NCI-H146 treated with DMSO at 0.1 percent for 48 hours (cell line): Measurements from ENCODE around the gene SEMA4F.
A peak's percentile ranks its signal among the peaks of the same experiment; 100 is the strongest.
"Not testable (repeated sequence)": the region's sequence is repeated elsewhere in the genome, so short reads cannot be mapped to it uniquely, and the experiment has no call there.

Experiments
- DNase-seq: peaks from one replicate; lab custom pipeline; 2025; ENCODE audit not compliant: unreplicated experiment; lab: John Stamatoyannopoulos, UW

SEMA4F gene

DNA sequence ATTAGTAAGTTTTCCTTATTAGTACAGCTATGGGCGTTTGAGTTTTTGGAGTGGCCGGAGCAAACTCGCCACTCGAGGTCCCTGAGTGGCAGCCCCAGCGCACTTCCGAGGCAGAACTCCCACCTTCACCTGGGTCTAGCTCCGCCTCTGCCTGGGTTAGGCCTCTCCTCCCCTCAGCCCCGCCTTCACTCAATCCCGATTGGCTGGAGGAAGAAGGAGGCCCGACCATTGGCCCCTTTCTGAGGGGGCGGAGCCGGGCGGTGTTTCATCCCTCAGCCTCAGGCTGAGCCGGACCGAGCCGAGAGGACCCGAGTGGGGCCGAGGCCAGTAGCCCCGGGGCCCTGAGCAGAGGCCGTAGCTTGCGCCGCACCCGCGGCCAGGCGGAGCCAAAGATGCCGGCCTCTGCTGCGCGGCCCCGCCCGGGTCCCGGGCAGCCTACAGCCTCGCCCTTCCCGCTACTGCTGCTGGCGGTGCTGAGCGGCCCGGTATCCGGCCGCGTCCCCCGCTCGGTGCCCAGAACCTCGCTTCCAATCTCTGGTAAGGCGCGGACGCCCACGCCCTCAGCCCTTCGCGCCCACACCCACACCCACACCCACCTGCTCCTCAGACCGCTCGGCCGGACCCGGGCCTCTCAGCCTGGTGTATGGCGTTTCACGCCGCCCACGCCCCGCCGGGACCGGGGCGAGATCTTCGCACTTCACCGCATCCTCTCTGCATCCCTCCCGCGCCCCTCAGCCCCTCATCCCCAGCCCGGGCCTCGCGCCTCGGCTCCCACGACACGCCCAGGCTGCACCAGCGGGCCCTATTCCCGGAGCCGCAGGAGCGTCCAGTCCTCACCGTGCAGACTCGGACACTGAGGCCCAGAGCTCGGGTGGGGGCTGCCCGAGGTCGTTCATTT, at the start of gene SEMA4F:
TSS of gene SEMA4F (plus strand) at position 263 of the 898 bp plus-strand sequence. CDS start at position 393, 130 bp downstream.
- DNase-seq: peak; percentile 97

- no peak for DNase-seq
These were observed 47.1 kb upstream of the SEMA4F start for GRCh38 chr2:74606927-74607326.

DNA sequence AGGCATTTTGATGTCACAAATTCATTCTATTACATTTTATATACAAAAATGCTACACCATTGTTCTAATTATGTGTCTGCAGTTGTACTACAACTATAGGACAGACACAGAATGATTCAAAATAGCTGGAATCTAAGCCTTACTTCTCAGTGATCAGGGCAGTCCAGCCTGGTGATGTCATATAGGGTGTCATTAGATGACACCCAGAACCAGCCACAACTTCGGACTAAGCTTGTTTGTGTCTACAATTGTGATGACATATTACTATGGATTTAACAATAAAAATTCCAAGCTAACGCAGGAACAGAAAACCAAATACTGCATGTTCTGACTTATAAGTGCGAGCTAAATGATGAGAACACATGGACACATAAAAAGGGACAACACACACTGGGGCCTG, 36.9 kb upstream of the SEMA4F start:
- no peak for DNase-seq

DNA sequence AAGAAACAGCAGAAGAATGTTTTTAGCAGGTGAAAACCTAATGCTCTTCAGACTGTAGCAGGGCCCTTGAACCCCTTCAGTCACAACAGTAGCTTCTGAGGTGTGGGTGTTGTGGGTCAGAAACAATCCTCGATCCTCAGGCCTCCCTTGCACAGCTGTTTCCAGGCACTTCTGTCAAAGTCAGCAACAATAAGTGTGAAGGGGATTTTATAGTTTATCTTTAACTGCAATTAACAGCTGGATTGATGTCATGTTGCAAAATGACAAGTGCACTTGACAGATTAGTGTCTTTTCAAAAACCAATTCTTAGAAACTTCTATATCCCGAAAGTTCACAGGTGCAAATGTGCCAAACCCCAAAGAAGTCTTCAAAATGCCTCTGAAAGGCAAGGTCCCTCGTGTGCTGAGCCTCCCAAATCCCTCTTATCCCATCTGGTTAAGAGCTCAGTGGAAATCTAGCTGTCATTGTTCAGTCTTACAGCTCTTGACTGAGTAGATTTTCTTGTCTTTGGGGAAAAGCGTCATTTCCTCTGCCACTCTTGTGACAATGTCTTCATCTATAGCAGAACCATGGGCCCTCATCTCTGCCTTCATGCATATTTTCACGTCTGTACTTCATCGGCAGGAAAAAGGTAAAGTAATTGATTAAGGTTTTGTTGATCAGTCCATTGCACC, 35.5 kb upstream of the SEMA4F start:
- DNase-seq: no peak

GRCh38 chr2:74619651-74620297, 34.3 kb upstream of the SEMA4F start:
- DNase-seq: no peak

DNA sequence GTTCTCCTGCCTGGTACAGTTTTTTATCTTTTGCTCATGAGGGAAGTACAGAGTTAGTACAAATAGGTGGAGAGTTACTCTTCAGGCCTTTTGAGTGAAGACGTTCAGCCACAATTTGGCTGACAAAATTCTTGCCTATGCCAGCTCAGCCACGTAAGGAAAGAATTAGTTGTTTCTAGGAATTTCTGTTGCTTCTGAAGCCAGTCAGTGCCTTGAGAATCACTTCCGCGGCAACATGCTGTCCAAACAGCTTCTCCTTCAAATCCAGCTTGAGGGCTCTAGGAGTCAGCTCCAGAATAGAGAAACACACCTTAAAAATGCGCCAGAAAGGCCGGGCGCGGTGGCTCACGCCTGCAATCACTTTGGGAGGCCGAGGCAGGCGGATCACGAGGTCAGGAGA, 33.4 kb upstream of the SEMA4F start:
- no peak for DNase-seq

GRCh38 chr2:74625658-74626425, 28.2 kb upstream of the SEMA4F start:
- no peak for DNase-seq

DNA sequence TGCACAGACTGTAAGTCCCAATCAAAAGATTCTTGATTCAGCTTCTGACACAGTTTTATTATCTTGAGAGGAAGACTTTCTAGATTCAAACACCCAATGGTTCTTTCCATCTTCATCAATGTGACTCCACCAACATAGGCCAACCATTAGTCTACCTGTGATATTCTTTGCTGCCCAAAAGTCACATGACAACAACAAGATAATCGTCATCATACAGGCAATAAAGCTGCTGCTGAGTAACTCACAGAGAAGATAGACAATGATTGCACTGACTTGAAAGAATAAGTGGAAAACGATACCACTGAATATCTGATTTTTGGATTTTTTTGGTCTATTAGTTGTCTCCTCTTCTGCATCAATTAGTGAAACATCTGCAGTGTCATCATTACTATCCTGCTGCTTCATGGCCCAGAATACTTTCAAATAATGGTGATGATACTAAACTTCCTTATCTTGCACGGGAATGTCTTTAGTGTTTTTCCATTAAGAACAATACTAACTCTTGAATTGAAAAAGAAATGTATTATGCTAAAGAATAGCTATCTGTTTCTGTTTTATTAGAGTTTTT, 25.4 kb upstream of the SEMA4F start:
- no peak for DNase-seq

DNA sequence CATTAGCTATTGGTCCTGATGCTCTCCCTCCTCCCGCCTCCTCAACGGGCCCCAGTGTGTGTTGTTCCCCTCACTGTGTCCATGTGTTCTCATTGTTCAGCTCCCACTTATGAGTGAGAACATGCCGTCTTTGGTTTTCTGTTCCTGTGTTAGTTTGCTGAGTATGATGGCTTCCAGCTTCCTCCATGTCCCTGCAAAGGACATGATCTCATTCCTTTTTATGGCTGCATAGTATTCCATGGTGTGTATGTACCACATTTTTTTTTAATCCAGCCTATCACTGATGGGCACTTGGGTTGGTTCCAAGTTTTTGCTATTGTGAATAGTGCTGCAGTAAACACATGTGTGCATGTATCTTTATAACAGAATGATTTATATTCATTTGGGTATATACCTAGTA, 23.6 kb upstream of the SEMA4F start:
- DNase-seq: not testable (repeated sequence)

DNA sequence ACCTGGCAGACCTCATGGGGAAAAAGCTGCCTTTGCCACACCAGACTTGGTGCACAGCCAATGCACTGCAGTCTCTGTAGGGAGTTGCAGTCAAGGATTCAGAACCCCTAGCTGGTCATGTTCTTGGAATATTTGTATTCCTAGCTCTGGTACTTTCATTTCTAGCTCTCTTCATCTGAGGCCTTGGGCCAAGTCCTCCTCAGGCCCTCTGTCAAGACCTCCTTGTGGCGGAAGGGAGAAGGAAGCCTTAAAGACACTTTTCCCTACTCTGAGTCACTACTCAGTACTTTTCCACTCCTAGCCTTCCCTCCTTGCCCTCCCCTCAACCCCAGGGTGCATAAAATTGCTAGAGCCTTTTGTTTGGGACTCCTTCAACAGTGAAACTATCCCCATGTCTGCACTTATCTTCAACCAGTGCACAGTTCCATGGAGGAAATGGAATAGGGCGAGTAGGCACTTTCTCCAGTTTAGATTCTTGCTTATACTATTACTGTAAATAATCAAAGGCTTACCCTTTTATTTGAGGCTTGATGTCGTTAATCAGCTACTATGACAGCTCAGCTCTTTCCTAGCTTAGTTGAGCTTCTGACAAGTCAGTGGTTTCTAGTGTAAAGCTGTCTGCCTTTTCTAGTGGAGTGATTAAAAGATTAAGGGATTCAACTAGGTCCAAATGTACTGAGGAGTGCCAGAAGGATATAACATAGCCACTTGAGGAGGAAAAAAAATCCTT, 21.7 kb upstream of the SEMA4F start:
- DNase-seq: no peak

DNA sequence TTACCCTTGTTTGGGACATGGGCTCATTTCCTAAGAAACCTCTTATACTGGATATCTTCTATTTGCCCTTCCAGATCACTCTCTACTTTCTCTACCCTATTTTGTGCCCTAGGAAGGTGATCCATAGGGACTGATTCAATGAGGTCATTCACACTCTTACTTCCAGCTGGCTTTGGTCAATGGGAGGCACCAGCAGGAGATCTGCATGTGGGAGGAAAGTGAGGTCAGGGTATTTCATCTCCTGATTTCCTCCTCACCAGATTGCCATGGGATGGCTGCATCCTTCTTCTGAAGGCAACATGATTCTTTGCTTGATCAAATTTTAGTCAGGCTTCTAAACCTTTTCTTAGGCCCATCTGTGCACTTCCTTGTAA, 21.1 kb upstream of the SEMA4F start:
- no peak for DNase-seq

DNA sequence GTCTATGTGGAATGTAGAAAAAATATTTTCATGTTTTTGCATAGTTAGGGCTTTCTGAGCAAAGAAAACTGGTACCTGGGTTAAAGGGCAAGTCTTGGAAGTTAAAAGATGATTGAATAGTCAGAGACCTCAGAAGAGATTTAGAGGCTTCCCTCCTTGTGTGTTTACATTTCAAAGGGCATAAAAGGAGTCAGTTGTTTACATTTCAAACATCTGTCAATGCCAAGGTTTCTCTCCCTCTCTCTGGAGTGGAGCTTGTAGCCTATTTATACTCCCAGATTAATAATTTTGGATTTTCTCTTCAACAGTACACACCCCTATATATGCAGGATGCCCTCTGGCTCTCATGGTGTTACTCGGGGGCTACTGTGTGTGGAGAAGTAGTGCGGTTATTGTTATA, 14.5 kb upstream of the SEMA4F start:
- no peak for DNase-seq

DNA sequence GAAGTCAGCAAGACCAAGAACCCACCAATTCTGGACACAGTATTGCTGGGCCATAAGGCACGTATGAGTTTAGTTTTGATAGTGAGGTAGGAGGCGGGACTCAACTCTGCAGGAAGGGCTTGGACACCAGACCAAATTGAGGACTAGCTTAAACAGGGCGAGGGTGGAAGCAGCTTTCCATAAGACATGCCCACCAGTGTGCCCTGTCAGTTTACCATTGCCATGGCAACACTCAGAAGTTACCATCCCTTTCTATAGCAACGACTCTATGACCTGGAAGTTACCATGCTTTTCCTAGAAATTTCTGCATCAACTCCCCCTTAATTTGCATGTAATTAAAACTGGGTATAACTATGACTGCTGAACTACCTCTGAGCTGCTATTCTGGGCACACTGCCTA, 8.7 kb upstream of the SEMA4F start:
- DNase-seq: no peak

DNA sequence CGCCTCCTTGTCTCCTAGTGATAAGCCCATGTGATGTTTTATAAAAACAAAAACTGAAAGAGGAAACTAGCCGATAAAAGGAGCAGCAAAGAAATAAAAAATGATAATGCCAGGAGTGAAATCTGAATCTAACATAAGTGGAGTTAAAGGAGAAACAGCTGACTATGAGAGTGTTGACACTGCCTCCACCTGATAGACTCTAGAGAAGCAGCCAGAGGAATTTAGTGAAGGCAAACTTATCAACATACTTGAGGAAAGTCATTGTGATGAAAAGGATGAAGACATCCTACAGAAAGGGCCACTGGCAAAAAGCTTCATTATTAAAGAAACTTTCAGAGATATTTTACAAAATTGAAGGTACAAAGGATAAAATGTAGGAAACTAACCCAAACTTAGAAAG, 7.8 kb upstream of the SEMA4F start:
- no peak for DNase-seq

DNA sequence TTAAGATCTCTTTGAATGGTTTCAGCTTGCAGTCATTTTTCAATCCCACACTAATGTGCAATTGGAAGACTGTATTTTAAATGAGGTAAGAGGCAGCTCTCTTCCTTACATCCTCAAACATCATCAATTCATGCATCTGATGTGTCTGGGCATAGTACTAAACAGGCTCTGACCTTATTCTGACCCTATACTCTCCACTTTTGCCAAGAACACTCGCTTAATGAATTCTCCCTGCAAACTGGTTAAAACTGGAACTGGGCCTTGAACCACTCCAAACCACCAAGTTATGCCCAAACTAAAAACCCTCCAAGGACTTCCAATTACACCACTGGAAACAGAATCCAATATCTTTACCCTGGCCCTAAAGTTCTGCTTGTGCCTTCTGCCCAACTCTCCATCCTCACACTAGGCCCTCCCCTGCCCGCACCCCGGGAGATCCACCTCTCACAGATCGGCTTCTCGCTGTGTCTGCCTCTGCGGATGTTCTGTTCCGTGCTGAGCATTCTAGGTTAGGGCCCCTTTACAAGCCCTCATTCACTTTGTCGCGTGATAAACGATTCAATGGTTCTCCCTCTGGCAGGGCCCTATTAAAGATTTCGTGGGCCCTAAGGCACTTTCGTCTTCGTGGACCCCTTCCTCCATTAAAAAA, 7.1 kb upstream of the SEMA4F start:
- DNase-seq: no peak

- DNase-seq: no peak
These were observed 6.0 kb upstream of the SEMA4F start, which contains the start of gene M1AP for GRCh38 chr2:74648009-74648443. TSS of gene M1AP (minus strand) at chr2:74648330. CDS start at chr2:74640275, 8,055 bp downstream.

- DNase-seq: no peak
These were observed 460 bp upstream of the SEMA4F start for GRCh38 chr2:74653589-74653984.

DNA sequence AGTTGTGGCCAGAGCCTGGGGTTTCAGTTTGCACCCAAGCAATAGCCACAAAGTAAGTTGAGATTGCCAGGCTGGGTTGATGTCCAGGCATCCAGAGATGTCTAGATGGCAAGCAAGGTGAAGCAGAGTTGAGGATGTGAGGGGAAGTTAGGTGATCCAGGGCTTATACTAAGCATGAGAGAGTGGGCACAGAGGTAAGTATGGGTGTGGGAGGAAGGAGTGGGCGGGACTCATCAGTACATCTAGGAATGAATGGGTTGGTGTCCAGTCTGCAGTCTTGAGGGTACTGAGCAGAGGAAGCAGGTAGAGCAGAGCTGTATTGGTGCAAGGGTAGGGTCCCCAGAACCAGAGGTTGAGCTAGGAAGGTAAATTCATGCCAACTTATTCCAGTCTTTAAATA, 1.5 kb downstream of the SEMA4F start:
- no peak for DNase-seq

GRCh38 chr2:74658516-74658915, 4.5 kb downstream of the SEMA4F start:
- no peak for DNase-seq

- no peak for DNase-seq
These were observed 5.4 kb downstream of the SEMA4F start for GRCh38 chr2:74659462-74659861.
